ENCODE results near the gene MICU1.
A peak's percentile ranks its signal among the peaks of the same experiment; 100 is the strongest.

The MICU1 gene

DNA sequence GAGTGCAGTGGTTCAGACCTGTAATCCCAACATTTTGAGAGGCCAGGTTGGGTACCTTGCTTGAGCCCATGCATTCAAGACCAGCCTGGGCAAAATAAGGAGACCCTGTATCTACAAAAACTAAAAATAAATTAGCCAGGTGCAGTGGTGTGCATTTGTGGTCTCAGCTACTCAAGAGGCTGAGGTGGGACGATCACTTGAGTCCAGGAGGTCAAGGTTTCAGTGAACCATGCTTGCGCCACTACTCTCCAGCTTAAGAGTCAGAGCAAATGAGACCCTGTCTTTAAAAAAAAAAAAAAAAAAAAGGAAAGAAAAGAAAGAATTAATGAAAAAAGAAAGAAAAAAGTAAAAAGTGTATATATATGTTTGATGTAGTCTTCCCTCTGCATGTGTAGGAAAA, 24.7 kb downstream of the MICU1 start:
- TF ChIP-seq GATA2 (IDR thresholded peaks at IDR 0.05; ENCODE audit: low read depth, low read length) (no peak), GATA3 (IDR thresholded peaks at IDR 0.05; ENCODE audit: low read depth, low read length) (no peak)

DNA sequence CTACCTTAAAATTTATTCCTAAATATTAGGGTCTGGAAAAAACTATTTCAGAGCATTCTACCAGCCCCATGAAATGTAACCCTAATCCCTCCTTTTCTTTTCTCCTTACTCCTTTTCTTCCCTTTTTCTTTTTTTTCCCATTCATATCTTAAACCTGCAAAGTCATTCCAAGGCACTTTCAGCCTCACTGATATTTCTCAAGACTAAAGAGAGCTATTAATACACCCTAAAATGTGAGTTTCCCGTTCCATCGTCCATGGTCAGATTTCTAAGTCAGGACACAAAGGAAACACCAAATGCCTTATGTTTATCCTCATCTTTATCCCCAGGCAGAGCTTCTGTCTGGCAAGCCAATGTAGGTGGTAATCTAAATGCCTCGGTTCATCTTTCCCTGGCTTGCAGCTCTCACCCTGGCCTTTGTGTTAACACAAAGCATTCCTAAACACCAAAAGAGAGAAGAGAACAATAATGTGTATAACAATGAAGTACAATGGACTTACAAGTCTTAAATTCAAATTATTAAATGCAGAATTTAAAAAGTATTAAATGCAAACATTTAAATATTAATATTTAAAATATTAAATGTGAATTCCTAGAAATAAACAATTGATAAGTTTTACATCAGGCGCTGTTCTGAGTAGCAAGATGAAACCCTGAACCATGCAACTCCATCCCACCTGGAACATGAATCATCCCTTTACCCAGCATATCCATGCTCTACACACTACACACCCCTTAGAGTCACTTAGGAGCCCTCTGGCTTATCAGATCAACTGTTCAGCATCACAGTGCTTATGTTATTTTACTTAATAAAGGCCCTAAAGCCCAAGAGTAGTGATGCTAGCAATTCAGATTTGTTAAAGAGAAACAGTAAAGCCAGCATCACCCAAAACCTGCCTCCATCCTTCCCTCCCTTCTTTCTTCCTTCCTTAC, 26.8 kb downstream of the MICU1 start:
- TF ChIP-seq GATA3 (IDR thresholded peaks at IDR 0.05; ENCODE audit: low read depth, low read length) (peak; percentile 45; the same call in 1 of the 2 replicates), GATA2 (IDR thresholded peaks at IDR 0.05; ENCODE audit: low read depth, low read length) (peak; percentile 25; the same call in 1 of the 2 replicates)

DNA sequence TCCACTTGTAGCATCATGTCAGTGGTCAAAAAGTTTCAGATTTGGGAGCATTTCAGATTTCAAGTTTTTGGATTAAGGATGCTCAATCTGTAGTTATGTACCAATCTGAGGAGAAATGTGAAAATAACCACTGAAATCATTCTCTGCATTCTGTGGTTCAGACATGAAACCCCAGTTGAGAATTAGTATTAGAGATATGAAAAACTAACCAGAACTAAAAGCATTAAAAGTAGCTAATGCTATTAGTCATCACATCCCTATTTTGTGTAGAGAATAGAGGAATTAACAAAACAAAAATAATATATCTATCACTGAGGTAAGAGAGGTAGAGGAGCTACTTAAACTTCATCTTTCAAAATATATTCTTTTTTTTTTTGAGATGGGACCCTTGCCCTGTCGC, 28.0 kb downstream of the MICU1 start:
- TF ChIP-seq GATA2 (IDR thresholded peaks at IDR 0.05; ENCODE audit: low read depth, low read length) (no peak), GATA3 (IDR thresholded peaks at IDR 0.05; ENCODE audit: low read depth, low read length) (no peak)

DNA sequence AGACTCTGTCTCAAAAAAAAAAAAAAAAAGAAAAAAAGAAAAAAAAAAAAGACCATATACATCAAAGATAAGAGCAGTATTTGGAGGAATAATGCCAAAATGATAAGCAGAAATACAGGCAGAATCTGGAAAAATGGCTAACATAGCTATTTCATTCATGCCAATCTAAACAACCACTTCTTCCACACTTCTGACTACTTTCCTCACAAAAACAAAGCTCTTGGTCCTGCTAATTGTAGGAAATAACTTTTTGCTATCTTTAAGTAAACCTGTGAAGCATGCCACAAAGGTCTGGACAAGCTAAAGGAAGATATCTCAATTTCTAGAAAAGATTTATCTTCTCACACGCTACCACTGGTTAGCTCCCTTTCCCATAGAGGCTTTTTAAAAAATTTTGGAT, 30.4 kb downstream of the MICU1 start:
- TF ChIP-seq GATA3 (IDR thresholded peaks at IDR 0.05; ENCODE audit: low read depth, low read length) = no peak
- TF ChIP-seq GATA2 (IDR thresholded peaks at IDR 0.05; ENCODE audit: low read depth, low read length) = no peak

DNA sequence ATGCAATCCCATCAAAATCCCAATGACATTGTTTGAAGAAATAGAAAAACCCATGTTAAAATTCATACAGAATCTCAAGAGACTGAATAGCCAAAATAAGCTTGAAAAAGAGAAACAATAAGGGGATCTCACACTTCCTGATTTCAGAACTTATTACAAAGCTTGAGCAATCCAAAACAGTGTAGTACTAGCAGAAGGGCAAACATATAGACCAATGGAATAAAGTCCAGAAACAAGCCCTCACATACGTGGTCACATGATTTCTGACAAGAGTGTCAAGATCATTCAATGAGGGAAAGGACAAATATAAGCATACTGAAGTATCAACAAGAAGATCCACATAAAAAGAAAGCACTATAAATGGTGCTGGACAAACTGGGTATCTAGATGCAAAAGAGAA, 31.9 kb downstream of the MICU1 start:
- TF ChIP-seq GATA3 (IDR thresholded peaks at IDR 0.05; ENCODE audit: low read depth, low read length) = no peak
- TF ChIP-seq GATA2 (IDR thresholded peaks at IDR 0.05; ENCODE audit: low read depth, low read length) = no peak

DNA sequence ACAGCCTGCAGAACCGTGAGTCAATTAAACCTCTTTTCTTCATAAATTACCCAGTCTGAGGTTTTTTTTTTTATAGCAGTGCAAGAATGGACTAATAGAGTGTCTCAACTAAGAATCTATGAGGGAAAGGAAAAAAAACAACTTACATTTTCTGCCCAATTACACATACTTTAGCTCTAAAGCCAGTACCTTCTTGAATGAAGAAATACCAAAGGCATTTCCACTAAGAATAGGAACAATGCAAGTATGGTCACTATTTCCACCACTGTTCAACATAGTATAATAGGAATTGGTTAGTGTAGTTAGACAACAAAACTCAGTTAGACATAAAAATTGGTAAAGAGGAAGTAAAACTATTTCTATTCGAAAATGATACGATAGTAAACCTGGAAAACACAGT, 37.6 kb downstream of the MICU1 start:
- TF ChIP-seq GATA3 (IDR thresholded peaks at IDR 0.05; ENCODE audit: low read depth, low read length) (no peak), GATA2 (IDR thresholded peaks at IDR 0.05; ENCODE audit: low read depth, low read length) (no peak)

DNA sequence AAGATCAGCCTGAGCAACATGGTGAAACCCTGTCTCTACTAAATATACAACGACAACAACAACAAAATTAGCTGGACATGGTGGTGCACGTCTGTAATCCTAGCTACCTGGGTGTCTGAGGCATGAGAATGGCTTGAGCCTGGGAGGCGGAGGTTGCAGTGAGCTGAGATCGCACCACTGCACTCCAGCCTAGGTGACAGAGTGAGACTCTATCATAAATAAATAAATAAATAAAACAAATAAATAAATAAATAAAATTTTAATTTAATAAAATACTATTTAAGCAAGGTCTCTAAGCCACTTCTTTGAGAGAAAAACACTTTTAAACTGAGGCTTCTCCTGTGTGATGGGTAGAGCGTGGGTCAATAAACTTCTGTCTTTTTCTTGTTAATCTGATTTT, 38.3 kb downstream of the MICU1 start:
- TF ChIP-seq GATA2 (IDR thresholded peaks at IDR 0.05; ENCODE audit: low read depth, low read length) (no peak), GATA3 (IDR thresholded peaks at IDR 0.05; ENCODE audit: low read depth, low read length) (no peak)

DNA sequence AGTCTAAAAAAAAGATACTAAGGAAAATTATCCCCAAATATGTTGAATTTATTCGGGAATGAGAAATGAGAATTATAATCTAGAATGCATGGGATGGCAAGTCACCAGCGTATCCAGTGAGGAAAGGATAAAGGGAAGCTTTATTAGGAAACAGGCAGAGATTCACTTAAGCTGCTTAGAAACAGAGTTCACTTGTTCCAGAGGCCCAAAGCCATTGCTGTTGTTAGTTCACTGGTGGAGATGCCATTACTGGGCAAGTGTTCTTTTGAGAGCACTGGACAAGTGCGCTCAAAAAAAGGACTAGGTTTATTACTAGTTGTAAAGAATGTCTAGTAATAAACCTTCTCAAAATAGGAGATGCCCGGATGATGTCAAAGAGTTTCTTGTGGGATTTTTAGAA, 51.2 kb downstream of the MICU1 start:
- TF ChIP-seq GATA2 (IDR thresholded peaks at IDR 0.05; ENCODE audit: low read depth, low read length) (no peak), GATA3 (IDR thresholded peaks at IDR 0.05; ENCODE audit: low read depth, low read length) (no peak)

DNA sequence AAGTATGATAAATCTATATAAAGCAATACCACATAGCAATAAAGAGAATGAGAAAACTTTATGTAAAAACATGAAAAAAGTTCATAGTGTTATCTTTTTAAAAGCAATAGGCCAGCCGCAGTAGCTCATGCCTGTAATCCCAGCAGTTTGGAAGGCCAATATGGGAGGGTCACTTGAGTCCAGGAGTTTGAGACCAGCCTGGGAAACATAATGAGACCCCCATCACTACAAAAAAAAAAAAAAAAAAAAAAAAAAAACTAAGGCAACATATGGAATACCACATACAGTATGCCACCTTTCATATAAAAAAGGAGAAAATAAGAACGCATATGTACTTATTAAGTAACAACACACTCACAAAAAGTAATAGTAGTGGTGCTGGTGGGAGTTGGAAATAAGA, 52.8 kb downstream of the MICU1 start:
- TF ChIP-seq GATA3 (IDR thresholded peaks at IDR 0.05; ENCODE audit: low read depth, low read length) (no peak), GATA2 (IDR thresholded peaks at IDR 0.05; ENCODE audit: low read depth, low read length) (no peak)

DNA sequence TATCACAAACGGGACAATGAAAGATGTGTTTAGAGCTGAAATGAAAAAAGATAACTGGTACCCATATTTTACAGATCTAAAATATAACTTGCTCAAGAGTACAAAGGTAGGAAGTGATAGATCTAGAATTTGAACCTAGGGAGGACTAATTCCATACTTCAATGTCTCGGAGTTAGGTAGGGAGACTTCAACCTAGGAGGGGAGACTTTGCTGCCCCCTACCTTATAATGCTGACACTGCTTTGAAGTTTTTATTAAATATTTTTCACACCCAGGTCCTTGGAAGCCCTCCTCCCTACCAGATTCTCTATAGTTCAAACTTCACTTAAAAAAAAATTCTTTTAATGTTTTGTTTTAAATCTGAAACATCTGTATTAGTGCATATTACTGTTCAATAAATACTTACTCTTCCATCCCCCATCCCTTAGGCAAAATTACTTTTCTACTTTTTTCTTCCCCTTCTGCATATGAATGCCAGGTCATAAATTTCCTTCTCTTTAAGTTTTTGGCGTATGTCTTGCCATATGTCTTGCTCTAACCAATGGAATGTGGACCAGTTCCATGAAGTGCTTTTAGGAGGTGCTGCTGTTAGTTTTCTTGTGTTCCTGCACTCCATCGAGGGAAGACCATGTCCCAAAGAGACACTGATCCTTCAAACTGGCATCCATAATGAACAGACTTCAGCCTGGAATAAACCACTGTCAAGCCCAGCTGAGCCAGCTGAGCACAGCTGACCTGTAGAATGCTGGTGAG, 57.8 kb downstream of the MICU1 start:
- no peak for TF ChIP-seq GATA2 (IDR thresholded peaks at IDR 0.05; ENCODE audit: low read depth, low read length)
- no peak for TF ChIP-seq GATA3 (IDR thresholded peaks at IDR 0.05; ENCODE audit: low read depth, low read length)

DNA sequence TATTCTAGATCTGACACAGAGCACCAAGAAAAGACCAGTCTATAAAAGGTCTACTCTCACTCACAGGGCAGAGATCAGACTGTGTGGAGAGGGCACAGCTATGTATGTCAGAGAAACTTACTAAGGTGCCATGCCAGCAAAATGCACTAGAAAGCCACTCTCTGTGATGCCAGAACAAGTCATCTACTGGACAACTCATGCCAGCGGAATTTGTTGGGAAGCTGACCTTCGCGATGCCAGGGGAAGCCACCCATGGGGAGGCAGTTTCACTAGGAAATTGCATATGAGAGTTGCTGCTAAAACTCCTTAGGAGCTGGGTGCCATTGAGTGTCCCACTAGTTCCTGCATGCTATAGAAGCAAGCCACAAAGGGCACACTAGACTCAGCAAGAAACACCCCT, 58.5 kb downstream of the MICU1 start:
- TF ChIP-seq GATA3 (IDR thresholded peaks at IDR 0.05; ENCODE audit: low read depth, low read length) (no peak), GATA2 (IDR thresholded peaks at IDR 0.05; ENCODE audit: low read depth, low read length) (no peak)

DNA sequence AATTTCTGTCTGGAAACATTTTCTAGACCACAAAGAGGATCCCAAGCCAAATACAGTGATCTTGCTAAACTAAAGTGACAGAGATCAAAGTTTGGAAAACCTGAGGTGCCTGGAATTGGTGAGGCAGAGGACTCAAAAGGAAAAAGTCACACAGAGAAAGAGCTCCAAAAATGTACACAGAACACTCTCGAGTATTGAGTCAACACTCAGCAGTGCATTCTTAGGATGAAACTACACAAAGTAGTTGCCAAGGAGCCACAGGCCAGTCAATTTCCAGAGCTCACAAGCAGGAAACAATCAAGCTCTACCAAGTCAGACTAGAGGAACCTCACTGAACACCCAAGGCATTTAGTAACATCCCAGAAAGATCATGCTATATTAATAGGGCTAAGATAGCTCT, 61.3 kb downstream of the MICU1 start:
- TF ChIP-seq GATA2 (IDR thresholded peaks at IDR 0.05; ENCODE audit: low read depth, low read length) = no peak
- no peak for TF ChIP-seq GATA3 (IDR thresholded peaks at IDR 0.05; ENCODE audit: low read depth, low read length)

DNA sequence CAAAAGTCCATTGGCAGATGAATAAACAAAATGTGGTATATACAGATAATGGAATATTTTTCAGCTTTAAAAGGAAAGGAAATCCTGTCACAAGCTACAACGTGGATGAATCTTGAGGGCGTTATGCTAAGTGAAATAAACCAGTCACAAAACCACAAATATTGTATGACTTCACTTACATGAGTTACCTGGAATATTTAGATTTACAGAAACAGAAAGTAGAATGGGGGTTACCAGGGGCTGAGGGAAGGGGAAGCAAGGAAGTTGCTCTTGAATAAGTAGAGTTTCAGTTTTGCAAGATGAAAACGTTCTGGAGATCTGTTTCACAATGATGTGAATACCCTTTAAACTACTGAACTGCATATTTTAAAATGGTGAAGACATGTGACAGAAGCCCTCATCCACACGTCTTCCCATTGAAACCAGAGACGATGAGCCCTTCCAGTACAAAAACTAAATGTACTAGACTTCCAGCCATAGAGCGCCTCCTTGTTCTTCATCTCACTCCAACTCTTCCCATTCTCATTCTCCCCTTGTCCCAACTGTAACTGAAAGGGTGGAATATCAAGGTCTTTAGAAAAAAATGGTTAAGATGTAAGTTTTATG, 62.4 kb downstream of the MICU1 start:
- TF ChIP-seq GATA2 (IDR thresholded peaks at IDR 0.05; ENCODE audit: low read depth, low read length) (no peak), GATA3 (IDR thresholded peaks at IDR 0.05; ENCODE audit: low read depth, low read length) (no peak)

DNA sequence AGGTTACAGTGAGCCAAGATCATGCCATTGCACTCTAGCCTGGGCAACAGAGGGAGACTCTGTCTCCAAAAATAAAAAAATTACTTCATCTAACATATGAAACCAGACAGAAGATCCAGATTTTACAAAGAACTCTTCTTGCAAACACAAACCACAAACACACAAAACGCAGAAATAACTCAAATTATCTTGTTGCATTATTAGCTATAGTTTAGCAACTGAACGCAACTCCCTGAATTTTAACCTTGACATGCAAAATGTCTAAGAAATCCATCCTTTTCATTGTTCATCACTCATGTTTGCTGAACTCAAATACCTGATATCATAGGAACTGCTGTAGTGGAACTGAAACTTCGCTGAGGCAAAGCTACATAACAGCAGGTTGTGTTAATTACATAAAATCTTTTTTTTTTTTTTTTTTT, 64.1 kb downstream of the MICU1 start:
- TF ChIP-seq GATA2 (IDR thresholded peaks at IDR 0.05; ENCODE audit: low read depth, low read length) (no peak), GATA3 (IDR thresholded peaks at IDR 0.05; ENCODE audit: low read depth, low read length) (no peak)

Measured in SH-SY5Y (cell line).